ENCODE results near the gene FAM78A. TPM values are rescaled to one million over a fixed set of nuclear protein-coding genes. Genes with fewer than 3 reads are reported as not detected.
A peak's percentile ranks its signal among the peaks of the same experiment; 100 is the strongest.

The FAM78A gene
- total RNA-seq, 1 donor: 0.36 TPM

DNA sequence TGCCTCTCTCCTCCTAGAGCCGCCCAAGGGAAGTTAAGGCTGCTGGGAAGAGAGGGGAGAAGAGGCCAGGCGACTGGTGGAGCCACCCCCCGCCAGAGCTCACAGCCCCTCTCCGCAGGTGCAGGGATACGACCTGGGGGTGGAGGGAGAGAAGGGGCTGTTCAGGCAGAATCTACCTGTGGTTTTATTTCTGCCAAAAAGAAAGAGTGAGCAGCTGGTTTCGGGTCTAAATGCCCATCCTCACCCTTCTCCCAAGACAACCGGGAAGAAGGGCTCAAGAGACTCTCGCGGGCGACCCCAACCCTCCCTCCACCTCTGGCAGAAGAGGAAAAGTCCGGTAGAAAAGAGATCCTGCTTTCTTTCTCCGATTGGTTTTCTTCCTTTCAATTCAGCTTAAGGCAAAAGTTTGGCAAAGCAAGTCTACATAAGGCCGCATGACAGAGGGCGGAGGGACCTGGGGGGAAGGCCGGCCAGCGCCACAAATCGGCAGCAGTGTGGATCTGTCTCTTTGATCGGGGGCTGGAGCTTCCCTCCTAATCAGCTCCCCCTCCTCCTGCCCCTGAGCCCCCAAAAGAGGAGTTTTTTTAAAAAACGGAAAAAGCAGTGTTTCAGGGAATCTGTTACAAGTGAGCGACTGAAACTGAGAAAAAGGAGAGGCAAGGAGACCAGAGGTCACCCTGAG is 16.3 kb downstream of the FAM78A start:
- TF ChIP-seq, protein P1, sequence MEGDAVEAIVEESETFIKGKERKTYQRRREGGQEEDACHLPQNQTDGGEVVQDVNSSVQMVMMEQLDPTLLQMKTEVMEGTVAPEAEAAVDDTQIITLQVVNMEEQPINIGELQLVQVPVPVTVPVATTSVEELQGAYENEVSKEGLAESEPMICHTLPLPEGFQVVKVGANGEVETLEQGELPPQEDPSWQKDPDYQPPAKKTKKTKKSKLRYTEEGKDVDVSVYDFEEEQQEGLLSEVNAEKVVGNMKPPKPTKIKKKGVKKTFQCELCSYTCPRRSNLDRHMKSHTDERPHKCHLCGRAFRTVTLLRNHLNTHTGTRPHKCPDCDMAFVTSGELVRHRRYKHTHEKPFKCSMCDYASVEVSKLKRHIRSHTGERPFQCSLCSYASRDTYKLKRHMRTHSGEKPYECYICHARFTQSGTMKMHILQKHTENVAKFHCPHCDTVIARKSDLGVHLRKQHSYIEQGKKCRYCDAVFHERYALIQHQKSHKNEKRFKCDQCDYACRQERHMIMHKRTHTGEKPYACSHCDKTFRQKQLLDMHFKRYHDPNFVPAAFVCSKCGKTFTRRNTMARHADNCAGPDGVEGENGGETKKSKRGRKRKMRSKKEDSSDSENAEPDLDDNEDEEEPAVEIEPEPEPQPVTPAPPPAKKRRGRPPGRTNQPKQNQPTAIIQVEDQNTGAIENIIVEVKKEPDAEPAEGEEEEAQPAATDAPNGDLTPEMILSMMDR (IDR thresholded peaks at IDR 0.05; ENCODE audit: extremely low read depth, low read depth, low read length): no peak
- Histone ChIP-seq H3K27me3 (ENCODE audit: insufficient read depth, low read length) (no peaks in the 10 kb centered on the region), H3K79me2 (ENCODE audit: insufficient read depth, low read length) (no peaks in the 10 kb centered on the region), H3K27ac (ENCODE audit: low read depth, low read length) (no peak overlapping the region), H3K36me3 (ENCODE audit: insufficient read depth, low read length) (no peaks in the 10 kb centered on the region), H3K9me3 (ENCODE audit: low read depth, low read length) (no peaks in the 10 kb centered on the region), H3K4me2 (ENCODE audit: insufficient read depth, low read length) (no peak overlapping the region), H3K4me1 (ENCODE audit: insufficient read depth, low read length) (peaks cover 12% of the 10 kb centered on the region), H2AFZ (ENCODE audit: low read length) (no peak overlapping the region), H4K20me1 (ENCODE audit: insufficient read depth, low read length) (no peaks in the 10 kb centered on the region), H3K4me3 (ENCODE audit: insufficient read depth, low read length) (no peak overlapping the region)
- peak; percentile 52 for DNase-seq (ENCODE audit: insufficient read length, low spot score, missing footprints)

DNA sequence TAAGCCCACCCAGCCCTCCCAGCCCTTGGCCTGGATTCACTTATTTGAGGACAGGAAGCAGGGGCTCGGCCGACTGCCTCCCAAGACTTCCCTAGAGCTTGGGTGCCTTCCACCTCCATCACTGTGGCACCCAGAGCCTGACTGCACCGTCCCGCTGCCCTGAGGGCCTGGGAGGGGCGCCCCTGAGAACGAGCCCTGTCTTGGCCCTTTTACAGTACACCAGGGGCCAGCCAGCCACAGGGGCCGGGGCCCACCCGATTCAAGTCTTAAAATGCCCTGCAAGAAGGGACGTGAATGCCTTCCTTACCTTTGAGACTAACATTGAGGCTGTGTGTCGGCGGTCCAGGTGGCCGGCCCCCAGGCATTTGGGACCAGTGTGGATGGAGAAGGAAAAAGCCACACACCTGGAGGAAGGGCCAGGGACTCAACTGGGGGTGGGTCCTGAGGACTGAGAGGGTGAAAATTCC is 16.8 kb downstream of the FAM78A start:
- peak; percentile 59 for DNase-seq (ENCODE audit: insufficient read length, low spot score, missing footprints)
- Histone ChIP-seq H3K79me2 (ENCODE audit: insufficient read depth, low read length) (no peaks in the 10 kb centered on the region), H3K36me3 (ENCODE audit: insufficient read depth, low read length) (no peaks in the 10 kb centered on the region), H3K9me3 (ENCODE audit: low read depth, low read length) (no peaks in the 10 kb centered on the region), H3K4me3 (ENCODE audit: insufficient read depth, low read length) (no peak overlapping the region), H3K27ac (ENCODE audit: low read depth, low read length) (no peak overlapping the region), H3K4me2 (ENCODE audit: insufficient read depth, low read length) (no peak overlapping the region), H3K4me1 (ENCODE audit: insufficient read depth, low read length) (peaks cover 12% of the 10 kb centered on the region), H3K27me3 (ENCODE audit: insufficient read depth, low read length) (no peaks in the 10 kb centered on the region), H2AFZ (ENCODE audit: low read length) (no peak overlapping the region), H4K20me1 (ENCODE audit: insufficient read depth, low read length) (no peaks in the 10 kb centered on the region)
- TF ChIP-seq, protein P1 (IDR thresholded peaks at IDR 0.05; ENCODE audit: extremely low read depth, low read depth, low read length): no peak

GRCh38 chr9:131258698-131259431 is 17.4 kb downstream of the FAM78A start:
- Histone ChIP-seq H3K36me3 (ENCODE audit: insufficient read depth, low read length) (no peaks in the 10 kb centered on the region), H3K79me2 (ENCODE audit: insufficient read depth, low read length) (no peaks in the 10 kb centered on the region), H3K27me3 (ENCODE audit: insufficient read depth, low read length) (no peaks in the 10 kb centered on the region), H3K4me1 (ENCODE audit: insufficient read depth, low read length) (peaks cover 12% of the 10 kb centered on the region), H3K4me2 (ENCODE audit: insufficient read depth, low read length) (no peak overlapping the region), H3K4me3 (ENCODE audit: insufficient read depth, low read length) (no peak overlapping the region), H2AFZ (ENCODE audit: low read length) (no peak overlapping the region), H3K27ac (ENCODE audit: low read depth, low read length) (no peak overlapping the region), H3K9me3 (ENCODE audit: low read depth, low read length) (no peaks in the 10 kb centered on the region), H4K20me1 (ENCODE audit: insufficient read depth, low read length) (no peaks in the 10 kb centered on the region)
- DNase-seq (ENCODE audit: insufficient read length, low spot score, missing footprints): peak; percentile 60
- TF ChIP-seq, protein P1 (IDR thresholded peaks at IDR 0.05; ENCODE audit: extremely low read depth, low read depth, low read length): no peak

DNA sequence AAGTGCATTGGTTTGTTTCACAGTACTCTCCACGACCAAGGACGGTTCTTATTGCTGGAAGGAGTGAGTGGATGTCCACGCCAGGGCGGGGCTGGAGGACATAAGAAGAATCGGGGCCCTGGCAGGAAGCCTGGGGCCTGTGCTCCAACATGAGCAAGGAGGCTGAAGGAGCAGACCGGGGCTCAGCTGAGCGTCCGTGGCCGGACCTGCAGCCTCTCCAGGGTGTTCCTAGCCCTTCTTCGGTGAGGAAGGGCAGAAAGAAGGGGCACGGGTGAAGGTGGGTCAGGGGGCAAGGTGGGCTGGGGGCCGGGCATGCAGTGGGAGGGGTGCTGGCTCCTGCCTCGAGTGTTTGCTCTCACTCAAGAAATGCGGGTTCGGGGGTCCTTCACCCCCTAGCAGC is 18.1 kb downstream of the FAM78A start:
- TF ChIP-seq, protein P1 (IDR thresholded peaks at IDR 0.05; ENCODE audit: extremely low read depth, low read depth, low read length): no peak
- DNase-seq (ENCODE audit: insufficient read length, low spot score, missing footprints): peak; percentile 53

More for the DNA sequence above, 18.1 kb downstream of the FAM78A start:
- H3K27ac ChIP-seq (ENCODE audit: low read depth, low read length): no peak overlapping the region
- H3K36me3 ChIP-seq (ENCODE audit: insufficient read depth, low read length): no peaks in the 10 kb centered on the region
- no peaks in the 10 kb centered on the region for H3K27me3 ChIP-seq (ENCODE audit: insufficient read depth, low read length)
- H4K20me1 ChIP-seq (ENCODE audit: insufficient read depth, low read length): no peaks in the 10 kb centered on the region
- no peaks in the 10 kb centered on the region for H3K79me2 ChIP-seq (ENCODE audit: insufficient read depth, low read length)
- H2AFZ ChIP-seq (ENCODE audit: low read length): no peak overlapping the region
- H3K4me1 ChIP-seq (ENCODE audit: insufficient read depth, low read length): peaks cover 12% of the 10 kb centered on the region
- H3K4me3 ChIP-seq (ENCODE audit: insufficient read depth, low read length): no peak overlapping the region
- no peak overlapping the region for H3K4me2 ChIP-seq (ENCODE audit: insufficient read depth, low read length)
- H3K9me3 ChIP-seq (ENCODE audit: low read depth, low read length): no peaks in the 10 kb centered on the region

Measured in osteoblast (primary cell).